Glutamatergic neuron (in vitro differentiated cells): ENCODE results near the gene NRTN. TPM values are rescaled to one million over a fixed set of nuclear protein-coding genes. Genes with fewer than 3 reads are reported as not detected.
A peak's percentile ranks its signal among the peaks of the same experiment; 100 is the strongest.

Experiments
- DNase-seq: peaks from one replicate; pipeline ENCODE4 v3.0.0; 2022
- H3K27ac Mint-ChIP-seq: one replicate; pipeline ENCODE4 v1.8.0; 2020; ENCODE audit warnings: mild to moderate bottlenecking, mixed read lengths, inconsistent platforms; ENCODE audit not compliant: unreplicated experiment
- H3K27me3 Mint-ChIP-seq: one replicate; pipeline ENCODE4 v1.8.0; 2020; ENCODE audit warnings: mild to moderate bottlenecking, moderate library complexity, mixed read lengths, inconsistent platforms; ENCODE audit not compliant: unreplicated experiment
- H3K36me3 Mint-ChIP-seq: one replicate; pipeline ENCODE4 v1.8.0; 2020; ENCODE audit warnings: mild to moderate bottlenecking, mixed read lengths, inconsistent platforms; ENCODE audit not compliant: unreplicated experiment
- H3K4me1 Mint-ChIP-seq: one replicate; pipeline ENCODE4 v1.8.0; 2020; ENCODE audit warnings: mild to moderate bottlenecking, low read depth, mixed read lengths, inconsistent platforms; ENCODE audit not compliant: unreplicated experiment
- H3K4me3 Mint-ChIP-seq: one replicate; pipeline ENCODE4 v1.8.0; 2020; ENCODE audit warnings: mild to moderate bottlenecking, mixed read lengths, inconsistent platforms; ENCODE audit not compliant: unreplicated experiment
- H3K9me3 Mint-ChIP-seq: one replicate; pipeline ENCODE4 v1.8.0; 2020; ENCODE audit warnings: mild to moderate bottlenecking, moderate library complexity, mixed read lengths, inconsistent platforms; ENCODE audit not compliant: unreplicated experiment
- long read RNA-seq: library from polyadenylated mRNA; unstranded; transcript quantifications from one replicate; pipeline ENCODE4 v2.0.0, GENCODE V29; 2020; ENCODE audit not compliant: unreplicated experiment
- total RNA-seq: library from RNA; stranded (reverse); fragmentation: NEBNext Ultra II Directional; extraction: Animal tissue kit (Norgen Biotek cat#: 25700); gene quantifications from one replicate; pipeline ENCODE4 v1.2.1, GENCODE V29; 2021; ENCODE audit not compliant: unreplicated experiment
- TF ChIP-seq, protein P1 (sequence below): fragments of 200-600 bp; sonication (generic); IDR thresholded peaks from one replicate; pipeline ENCODE4 v1.5.0; 2021; ENCODE audit not compliant: partially characterized antibody, unreplicated experiment

NRTN gene, protein sequence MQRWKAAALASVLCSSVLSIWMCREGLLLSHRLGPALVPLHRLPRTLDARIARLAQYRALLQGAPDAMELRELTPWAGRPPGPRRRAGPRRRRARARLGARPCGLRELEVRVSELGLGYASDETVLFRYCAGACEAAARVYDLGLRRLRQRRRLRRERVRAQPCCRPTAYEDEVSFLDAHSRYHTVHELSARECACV
- 1.2 TPM for total RNA-seq
- long read RNA-seq: 0 reads

DNA sequence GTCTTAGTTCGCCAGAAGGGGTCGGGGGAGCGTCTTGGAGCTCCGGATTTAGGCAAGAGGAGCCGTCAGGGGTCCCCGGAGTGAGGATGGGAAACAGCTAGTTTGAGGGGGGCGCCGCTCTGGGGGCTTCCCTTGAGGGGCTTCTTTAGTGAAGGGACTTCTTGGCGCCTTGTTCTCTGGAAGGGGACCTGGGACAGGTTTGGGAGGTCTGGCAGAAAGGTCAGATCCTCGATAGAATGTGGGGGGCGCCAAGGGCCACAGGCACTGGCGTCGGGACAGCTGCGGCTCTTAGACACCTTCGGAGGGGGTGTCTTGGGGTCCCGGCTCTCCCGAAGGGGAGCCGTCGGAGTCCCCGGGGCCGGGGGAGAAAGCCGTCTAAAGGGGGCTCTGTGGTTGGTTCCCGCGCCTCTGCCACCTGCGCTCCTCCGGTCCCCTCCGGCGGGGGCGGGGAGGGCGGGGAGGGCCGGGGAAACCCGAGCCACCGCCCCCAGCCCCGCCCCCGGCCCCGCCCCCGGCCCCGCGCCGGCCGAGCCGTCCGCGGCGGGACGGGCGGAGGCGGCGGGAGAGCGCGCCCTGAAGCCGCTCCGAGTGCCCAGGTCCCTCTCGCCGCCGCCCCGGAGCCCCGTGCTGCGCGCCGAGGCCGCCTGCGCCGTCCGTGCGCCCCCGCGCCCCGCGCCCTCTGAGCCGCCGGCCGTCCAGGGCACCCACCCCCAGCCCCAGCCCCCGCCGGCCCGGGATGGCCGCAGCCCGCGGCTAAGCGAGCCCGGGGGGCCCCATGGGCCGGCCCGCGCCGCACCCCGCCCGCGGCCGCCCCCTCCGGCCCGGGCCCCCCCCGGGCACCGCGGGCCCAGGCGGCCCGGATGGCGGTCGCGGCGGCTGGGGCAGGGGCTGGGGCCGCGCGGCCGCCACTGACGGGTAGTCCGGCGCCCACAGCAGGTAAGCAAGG lies at the start of gene NRTN:
Gene NRTN, plus strand, starts transcription at position 552 of the 946 bp plus-strand sequence. CDS start 19,099 bp downstream, outside the sequence.
- Mint-ChIP-seq H3K27me3 (peaks cover 20% of the 10 kb centered on the region), H3K4me1 (peaks cover 7% of the 10 kb centered on the region), H3K9me3 (peaks cover 5% of the 10 kb centered on the region), H3K27ac (no peak within 1 kb of the TSS), H3K36me3 (no peaks in the 10 kb centered on the region), H3K4me3 (peak within 1 kb of the TSS; percentile 42)
- TF ChIP-seq, protein P1, sequence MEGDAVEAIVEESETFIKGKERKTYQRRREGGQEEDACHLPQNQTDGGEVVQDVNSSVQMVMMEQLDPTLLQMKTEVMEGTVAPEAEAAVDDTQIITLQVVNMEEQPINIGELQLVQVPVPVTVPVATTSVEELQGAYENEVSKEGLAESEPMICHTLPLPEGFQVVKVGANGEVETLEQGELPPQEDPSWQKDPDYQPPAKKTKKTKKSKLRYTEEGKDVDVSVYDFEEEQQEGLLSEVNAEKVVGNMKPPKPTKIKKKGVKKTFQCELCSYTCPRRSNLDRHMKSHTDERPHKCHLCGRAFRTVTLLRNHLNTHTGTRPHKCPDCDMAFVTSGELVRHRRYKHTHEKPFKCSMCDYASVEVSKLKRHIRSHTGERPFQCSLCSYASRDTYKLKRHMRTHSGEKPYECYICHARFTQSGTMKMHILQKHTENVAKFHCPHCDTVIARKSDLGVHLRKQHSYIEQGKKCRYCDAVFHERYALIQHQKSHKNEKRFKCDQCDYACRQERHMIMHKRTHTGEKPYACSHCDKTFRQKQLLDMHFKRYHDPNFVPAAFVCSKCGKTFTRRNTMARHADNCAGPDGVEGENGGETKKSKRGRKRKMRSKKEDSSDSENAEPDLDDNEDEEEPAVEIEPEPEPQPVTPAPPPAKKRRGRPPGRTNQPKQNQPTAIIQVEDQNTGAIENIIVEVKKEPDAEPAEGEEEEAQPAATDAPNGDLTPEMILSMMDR: no peak
- DNase-seq: peak; percentile 48

DNA sequence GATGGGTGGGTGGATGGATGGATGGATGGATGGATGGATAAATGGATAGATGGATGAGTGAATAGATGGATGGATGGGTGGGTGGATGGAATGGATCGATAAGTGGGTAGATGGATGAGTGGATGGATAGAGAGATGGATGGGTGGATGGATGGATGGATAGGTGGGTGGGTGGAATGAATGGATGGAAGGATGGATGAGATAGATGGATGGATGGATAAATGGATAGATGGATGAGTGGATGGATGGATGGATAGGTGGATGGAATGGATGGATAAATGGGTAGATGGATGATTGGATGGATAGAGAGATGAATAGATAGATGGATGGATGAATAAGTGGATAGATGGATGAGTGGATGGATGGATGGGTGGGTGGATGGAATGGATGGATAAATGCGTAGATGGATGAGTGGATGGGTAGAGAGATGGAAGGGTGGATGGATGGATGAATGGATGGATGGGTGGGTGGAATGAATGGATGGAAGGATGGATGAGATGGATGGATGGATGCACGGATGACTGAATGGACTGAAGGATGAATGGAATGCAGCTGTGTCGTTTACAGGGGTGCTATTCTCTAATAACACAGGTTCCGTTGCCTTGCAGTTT lies 42.2 kb upstream of the NRTN start:
- Mint-ChIP-seq H3K27me3 (peaks cover 2% of the 10 kb centered on the region), H3K36me3 (no peaks in the 10 kb centered on the region), H3K4me1 (no peaks in the 10 kb centered on the region), H3K27ac (no peak overlapping the region), H3K4me3 (no peak overlapping the region), H3K9me3 (peaks cover 5% of the 10 kb centered on the region)
- DNase-seq: no peak
- TF ChIP-seq, protein P1: no peak

DNA sequence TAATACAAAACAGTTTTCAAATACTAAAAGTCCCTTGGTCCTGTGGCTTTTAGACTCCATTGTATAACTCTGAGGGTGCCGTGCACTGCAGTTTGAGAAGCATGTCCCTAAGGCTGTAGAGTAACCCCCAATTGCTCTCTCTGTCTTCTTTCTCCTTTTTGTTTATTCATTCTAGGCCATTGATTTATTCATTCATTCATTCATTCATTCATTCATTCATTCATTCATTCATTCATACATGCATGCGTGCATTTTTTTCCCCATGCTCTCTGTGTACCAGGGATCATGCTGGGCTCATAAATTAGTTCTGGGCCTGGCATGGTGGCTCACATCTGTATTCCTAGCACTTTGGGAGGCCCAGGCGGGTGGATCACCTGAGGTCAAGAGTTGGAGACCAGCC lies 39.6 kb upstream of the NRTN start:
- no peak overlapping the region for H3K27ac Mint-ChIP-seq
- H3K27me3 Mint-ChIP-seq: peaks cover 2% of the 10 kb centered on the region
- peaks cover 4% of the 10 kb centered on the region for H3K9me3 Mint-ChIP-seq
- TF ChIP-seq, protein P1: no peak
- no peak for DNase-seq
- peak overlapping the region; percentile 13 for H3K4me3 Mint-ChIP-seq
- H3K4me1 Mint-ChIP-seq: no peaks in the 10 kb centered on the region
- no peaks in the 10 kb centered on the region for H3K36me3 Mint-ChIP-seq

DNA sequence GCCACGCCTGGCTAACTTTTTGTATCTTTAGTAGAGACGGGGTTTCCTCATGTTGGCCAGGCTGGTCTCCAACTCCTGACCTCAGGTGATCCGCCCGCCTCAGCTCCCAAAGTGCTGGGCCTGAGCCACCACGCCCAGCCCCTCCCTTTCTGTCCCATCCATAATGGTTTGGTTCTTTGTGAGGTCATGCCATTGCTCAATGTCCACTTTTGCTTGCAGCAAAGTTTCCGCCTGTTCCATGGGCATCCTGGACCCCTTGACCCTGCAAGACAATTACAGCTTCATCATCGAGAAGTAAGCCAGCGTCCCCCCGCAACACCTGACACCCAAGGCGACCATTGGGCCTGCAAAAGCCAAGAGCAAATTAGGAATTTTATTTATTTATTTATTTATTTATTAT lies 36.9 kb upstream of the NRTN start:
- no peak overlapping the region for H3K4me3 Mint-ChIP-seq
- peaks cover 2% of the 10 kb centered on the region for H3K9me3 Mint-ChIP-seq
- no peaks in the 10 kb centered on the region for H3K27me3 Mint-ChIP-seq
- TF ChIP-seq, protein P1: no peak
- no peak overlapping the region for H3K27ac Mint-ChIP-seq
- H3K36me3 Mint-ChIP-seq: no peaks in the 10 kb centered on the region
- no peak for DNase-seq
- no peaks in the 10 kb centered on the region for H3K4me1 Mint-ChIP-seq
